ENCODE measurements around the gene ITSN1.

Gene ITSN1

GRCh38 chr21:33815143-33815707, 172.9 kb downstream of the ITSN1 start:
- no peak for DNase-seq (ENCODE audit: low spot score)

- DNase-seq (ENCODE audit: low spot score), result no peak
Observed at GRCh38 chr21:33816174-33816573, 173.9 kb downstream of the ITSN1 start.

GRCh38 chr21:33817138-33817537, 174.8 kb downstream of the ITSN1 start:
- no peak for DNase-seq (ENCODE audit: low spot score)

GRCh38 chr21:33817663-33818451, 175.6 kb downstream of the ITSN1 start:
- no peak for DNase-seq (ENCODE audit: low spot score)

- no peak for DNase-seq (ENCODE audit: low spot score)
Observed at GRCh38 chr21:33820230-33820770, 178.0 kb downstream of the ITSN1 start.

- no peak for DNase-seq (ENCODE audit: low spot score)
Observed at GRCh38 chr21:33820798-33821197, 178.5 kb downstream of the ITSN1 start.

- peak; percentile 69 for DNase-seq (ENCODE audit: low spot score)
Observed at GRCh38 chr21:33821503-33822322, 179.4 kb downstream of the ITSN1 start.

GRCh38 chr21:33824156-33824941, 182.0 kb downstream of the ITSN1 start:
- no peak for DNase-seq (ENCODE audit: low spot score)

- DNase-seq (ENCODE audit: low spot score), result no peak
Observed at GRCh38 chr21:33825419-33825818, 183.1 kb downstream of the ITSN1 start.

- no peak for DNase-seq (ENCODE audit: low spot score)
Observed at GRCh38 chr21:33825915-33826314, 183.6 kb downstream of the ITSN1 start.

- DNase-seq (ENCODE audit: low spot score), result no peak
Observed at GRCh38 chr21:33828083-33828482, 185.8 kb downstream of the ITSN1 start.

GRCh38 chr21:33828577-33828976, 186.3 kb downstream of the ITSN1 start:
- no peak for DNase-seq (ENCODE audit: low spot score)

- no peak for DNase-seq (ENCODE audit: low spot score)
Observed at GRCh38 chr21:33829844-33830243, 187.5 kb downstream of the ITSN1 start.

- DNase-seq (ENCODE audit: low spot score), result no peak
Observed at GRCh38 chr21:33831962-33832659, 189.8 kb downstream of the ITSN1 start.

- DNase-seq (ENCODE audit: low spot score), result no peak
Observed at GRCh38 chr21:33834801-33835500, 192.7 kb downstream of the ITSN1 start.

- no peak for DNase-seq (ENCODE audit: low spot score)
Observed at GRCh38 chr21:33835920-33836319, 193.6 kb downstream of the ITSN1 start.

GRCh38 chr21:33836408-33836807, 194.1 kb downstream of the ITSN1 start:
- no peak for DNase-seq (ENCODE audit: low spot score)

- no peak for DNase-seq (ENCODE audit: low spot score)
Observed at GRCh38 chr21:33839167-33839716, 196.9 kb downstream of the ITSN1 start.

GRCh38 chr21:33839806-33840205, 197.5 kb downstream of the ITSN1 start:
- no peak for DNase-seq (ENCODE audit: low spot score)

- DNase-seq (ENCODE audit: low spot score), result no peak
Observed at GRCh38 chr21:33840771-33841170, 198.5 kb downstream of the ITSN1 start.

Data from COLO829 (cell line).